K562 (cell line): ENCODE data around the gene KRTAP5-7. TPM values are rescaled to one million over a fixed set of nuclear protein-coding genes. Genes with fewer than 3 reads are reported as not detected.

Source experiments
- HDGF ChIP-seq: fragments of 450-650 bp; IDR thresholded peaks from 2 replicates; pipeline ENCODE4 v1.6.1; 2016
- HNRNPL ChIP-seq: fragments of 200-400 bp; formaldehyde crosslinking; IDR thresholded peaks from 2 replicates; pipeline ENCODE4 v1.6.1; 2017; ENCODE audit warnings: low read depth, mild to moderate bottlenecking, low read length
- MEF2D ChIP-seq: conservative IDR thresholded peaks from 2 replicates; pipeline ENCODE4 v1.6.1; 2016; ENCODE audit warnings: low read depth, missing genetic modification characterization, missing compliant biosample characterization
- PTTG1 ChIP-seq: fragments of 450-650 bp; IDR thresholded peaks from 2 replicates; pipeline ENCODE4 v1.6.1; 2016; ENCODE audit warnings: low read depth, mild to moderate bottlenecking, missing genetic modification characterization, missing compliant biosample characterization
- SIRT6 ChIP-seq: IDR thresholded peaks from one replicate; pipeline ENCODE4 v1.6.1; 2012; ENCODE audit warnings: low read depth, mild to moderate bottlenecking, control low read depth, inconsistent platforms, low read length, moderate library complexity
- SOX6 ChIP-seq: fragments of 450-650 bp; IDR thresholded peaks from 2 replicates; pipeline ENCODE4 v1.6.1; 2014; ENCODE audit warnings: mild to moderate bottlenecking
- SP2 ChIP-seq: IDR thresholded peaks from 2 replicates; pipeline ENCODE4 v1.6.1; 2011; ENCODE audit warnings: mild to moderate bottlenecking, low read depth, low read length, moderate library complexity; ENCODE audit not compliant: poor library complexity, severe bottlenecking; ENCODE audit errors: extremely low read depth
- ZNF77 ChIP-seq: fragments of 250-450 bp; sonication (Bioruptor Pico); IDR thresholded peaks from 2 replicates; pipeline ENCODE4 v1.5.0; 2020
- polyA plus RNA-seq, 8 experiments: library from polyadenylated mRNA; depleted of rRNA in 4 of 8; stranded (reverse) in 5 of 8; unstranded in 3 of 8; fragments of >200 nt; fragmentation: Nextera tagmentation in 2 of 8; fragmentation: Illumina TruSeq in 1 of 8; extraction: Ambion mirVana in 2 of 8; extraction: Trizol in 1 of 8; gene quantifications; 2 replicates each; pipeline versions ENCODE4 v1.2.1 to v1.2.3, GENCODE V29; 2011 to 2014; ENCODE audit warnings: inconsistent platforms in 1 of 8, missing spikeins in 1 of 8
- total RNA-seq, 7 experiments: library from RNA; depleted of rRNA in 6 of 7; stranded (reverse); fragments of >200 nt in 6 of 7; fragmentation: Illumina TruSeq in 2 of 7; extraction: Trizol in 2 of 7; gene quantifications; 2 replicates each; pipeline versions ENCODE4 v1.2.1 to v1.2.3, GENCODE V29; 2011 to 2021; ENCODE audit warnings: low replicate concordance in 1 of 7
- TF ChIP-seq, protein P1 (sequence below): sonication (generic); formaldehyde crosslinking; IDR thresholded peaks from 2 replicates; pipeline ENCODE4 v1.8.1; 2023; ENCODE audit warnings: mild to moderate bottlenecking, missing genetic modification reagents
- TF ChIP-seq, protein P2 (sequence below), 2 experiments: IDR thresholded peaks in 1 of 2; conservative IDR thresholded peaks in 1 of 2; 2 replicates each; pipeline ENCODE4 v1.6.1; 2016; ENCODE audit warnings: low read depth in 2 of 2, mild to moderate bottlenecking in 1 of 2, missing compliant biosample characterization in 1 of 2, missing genetic modification characterization in 1 of 2, moderate library complexity in 1 of 2
- TF ChIP-seq, protein P3 (sequence below): sonication (generic); formaldehyde crosslinking; IDR thresholded peaks from 2 replicates; pipeline ENCODE4 v1.8.1; 2023; ENCODE audit warnings: missing genetic modification reagents, mild to moderate bottlenecking, borderline replicate concordance

The KRTAP5-7 gene
- total and polyA plus RNA-seq, 9 of the 15 experiments (the other 6 are each of a cell fraction or from before 2014, with no cell fraction given): not detected

DNA sequence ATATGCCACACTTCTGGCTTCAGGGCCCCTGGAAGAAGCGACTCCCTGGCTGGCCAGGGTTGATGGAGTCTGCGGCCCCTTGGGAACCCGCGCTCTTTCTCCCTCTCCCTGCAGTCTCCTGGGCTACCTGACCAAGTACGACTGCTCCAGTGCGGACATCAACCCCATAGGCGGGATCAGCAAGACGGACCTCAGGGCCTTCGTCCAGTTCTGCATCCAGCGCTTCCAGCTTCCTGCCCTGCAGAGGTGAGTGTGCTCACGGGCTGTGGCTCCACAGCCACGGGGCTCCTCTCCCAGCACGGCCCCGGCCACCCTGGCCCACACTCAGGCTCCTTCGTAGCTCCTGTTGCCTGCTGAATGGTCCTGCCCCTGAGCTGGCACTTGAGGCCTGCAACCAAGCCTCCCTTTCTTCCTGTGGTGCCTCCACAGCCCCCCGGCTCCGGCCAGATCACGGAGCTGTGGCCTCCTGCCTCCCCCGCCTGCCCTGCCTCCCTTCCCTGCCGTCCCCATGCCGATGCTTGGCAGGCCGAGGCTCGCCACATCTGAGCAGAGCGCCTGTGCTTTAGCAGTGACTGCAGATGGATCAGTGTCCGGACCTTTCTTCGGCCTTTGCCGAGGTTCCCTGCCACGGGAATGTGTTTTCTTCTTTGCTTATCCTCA is 36.2 kb upstream of the KRTAP5-7 start (continued):
- TF ChIP-seq, protein P1, sequence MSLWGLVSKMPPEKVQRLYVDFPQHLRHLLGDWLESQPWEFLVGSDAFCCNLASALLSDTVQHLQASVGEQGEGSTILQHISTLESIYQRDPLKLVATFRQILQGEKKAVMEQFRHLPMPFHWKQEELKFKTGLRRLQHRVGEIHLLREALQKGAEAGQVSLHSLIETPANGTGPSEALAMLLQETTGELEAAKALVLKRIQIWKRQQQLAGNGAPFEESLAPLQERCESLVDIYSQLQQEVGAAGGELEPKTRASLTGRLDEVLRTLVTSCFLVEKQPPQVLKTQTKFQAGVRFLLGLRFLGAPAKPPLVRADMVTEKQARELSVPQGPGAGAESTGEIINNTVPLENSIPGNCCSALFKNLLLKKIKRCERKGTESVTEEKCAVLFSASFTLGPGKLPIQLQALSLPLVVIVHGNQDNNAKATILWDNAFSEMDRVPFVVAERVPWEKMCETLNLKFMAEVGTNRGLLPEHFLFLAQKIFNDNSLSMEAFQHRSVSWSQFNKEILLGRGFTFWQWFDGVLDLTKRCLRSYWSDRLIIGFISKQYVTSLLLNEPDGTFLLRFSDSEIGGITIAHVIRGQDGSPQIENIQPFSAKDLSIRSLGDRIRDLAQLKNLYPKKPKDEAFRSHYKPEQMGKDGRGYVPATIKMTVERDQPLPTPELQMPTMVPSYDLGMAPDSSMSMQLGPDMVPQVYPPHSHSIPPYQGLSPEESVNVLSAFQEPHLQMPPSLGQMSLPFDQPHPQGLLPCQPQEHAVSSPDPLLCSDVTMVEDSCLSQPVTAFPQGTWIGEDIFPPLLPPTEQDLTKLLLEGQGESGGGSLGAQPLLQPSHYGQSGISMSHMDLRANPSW (CRISPR knock-in tag): no peak
- TF ChIP-seq SP2: no peak
- TF ChIP-seq HDGF: no peak
- TF ChIP-seq, protein P2, sequence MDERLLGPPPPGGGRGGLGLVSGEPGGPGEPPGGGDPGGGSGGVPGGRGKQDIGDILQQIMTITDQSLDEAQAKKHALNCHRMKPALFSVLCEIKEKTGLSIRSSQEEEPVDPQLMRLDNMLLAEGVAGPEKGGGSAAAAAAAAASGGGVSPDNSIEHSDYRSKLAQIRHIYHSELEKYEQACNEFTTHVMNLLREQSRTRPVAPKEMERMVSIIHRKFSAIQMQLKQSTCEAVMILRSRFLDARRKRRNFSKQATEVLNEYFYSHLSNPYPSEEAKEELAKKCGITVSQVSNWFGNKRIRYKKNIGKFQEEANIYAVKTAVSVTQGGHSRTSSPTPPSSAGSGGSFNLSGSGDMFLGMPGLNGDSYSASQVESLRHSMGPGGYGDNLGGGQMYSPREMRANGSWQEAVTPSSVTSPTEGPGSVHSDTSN (CRISPR knock-in tag; IDR thresholded peaks at IDR 0.05; ENCODE audit: low read depth): no peak
- TF ChIP-seq, protein P2 (tag; conservative IDR thresholded peaks at IDR 0.05; ENCODE audit: low read depth): no peak
- no peak for TF ChIP-seq SIRT6
- TF ChIP-seq HNRNPL: no peak
- no peak for TF ChIP-seq ZNF77 (CRISPR knock-in tag)
- no peak for TF ChIP-seq MEF2D (tag)
- no peak for TF ChIP-seq PTTG1
- TF ChIP-seq SOX6: no peak
- TF ChIP-seq, protein P3, sequence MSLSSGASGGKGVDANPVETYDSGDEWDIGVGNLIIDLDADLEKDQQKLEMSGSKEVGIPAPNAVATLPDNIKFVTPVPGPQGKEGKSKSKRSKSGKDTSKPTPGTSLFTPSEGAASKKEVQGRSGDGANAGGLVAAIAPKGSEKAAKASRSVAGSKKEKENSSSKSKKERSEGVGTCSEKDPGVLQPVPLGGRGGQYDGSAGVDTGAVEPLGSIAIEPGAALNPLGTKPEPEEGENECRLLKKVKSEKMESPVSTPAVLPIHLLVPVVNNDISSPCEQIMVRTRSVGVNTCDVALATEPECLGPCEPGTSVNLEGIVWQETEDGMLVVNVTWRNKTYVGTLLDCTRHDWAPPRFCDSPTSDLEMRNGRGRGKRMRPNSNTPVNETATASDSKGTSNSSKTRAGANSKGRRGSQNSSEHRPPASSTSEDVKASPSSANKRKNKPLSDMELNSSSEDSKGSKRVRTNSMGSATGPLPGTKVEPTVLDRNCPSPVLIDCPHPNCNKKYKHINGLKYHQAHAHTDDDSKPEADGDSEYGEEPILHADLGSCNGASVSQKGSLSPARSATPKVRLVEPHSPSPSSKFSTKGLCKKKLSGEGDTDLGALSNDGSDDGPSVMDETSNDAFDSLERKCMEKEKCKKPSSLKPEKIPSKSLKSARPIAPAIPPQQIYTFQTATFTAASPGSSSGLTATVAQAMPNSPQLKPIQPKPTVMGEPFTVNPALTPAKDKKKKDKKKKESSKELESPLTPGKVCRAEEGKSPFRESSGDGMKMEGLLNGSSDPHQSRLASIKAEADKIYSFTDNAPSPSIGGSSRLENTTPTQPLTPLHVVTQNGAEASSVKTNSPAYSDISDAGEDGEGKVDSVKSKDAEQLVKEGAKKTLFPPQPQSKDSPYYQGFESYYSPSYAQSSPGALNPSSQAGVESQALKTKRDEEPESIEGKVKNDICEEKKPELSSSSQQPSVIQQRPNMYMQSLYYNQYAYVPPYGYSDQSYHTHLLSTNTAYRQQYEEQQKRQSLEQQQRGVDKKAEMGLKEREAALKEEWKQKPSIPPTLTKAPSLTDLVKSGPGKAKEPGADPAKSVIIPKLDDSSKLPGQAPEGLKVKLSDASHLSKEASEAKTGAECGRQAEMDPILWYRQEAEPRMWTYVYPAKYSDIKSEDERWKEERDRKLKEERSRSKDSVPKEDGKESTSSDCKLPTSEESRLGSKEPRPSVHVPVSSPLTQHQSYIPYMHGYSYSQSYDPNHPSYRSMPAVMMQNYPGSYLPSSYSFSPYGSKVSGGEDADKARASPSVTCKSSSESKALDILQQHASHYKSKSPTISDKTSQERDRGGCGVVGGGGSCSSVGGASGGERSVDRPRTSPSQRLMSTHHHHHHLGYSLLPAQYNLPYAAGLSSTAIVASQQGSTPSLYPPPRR (CRISPR knock-in tag): no peak
